GM12878 (cell line): ENCODE data around the gene NXPH1. TPM values are rescaled to one million over a fixed set of nuclear protein-coding genes. Genes with fewer than 3 reads are reported as not detected.

Experiments
- ATAC-seq: fragments of 200-7000 bp; cut with Tn5 transposase; 3 replicates; pipeline ENCODE4 v1.9.1; 2020; ENCODE audit warnings: mild to moderate bottlenecking, moderate library complexity
- BruUV-seq: library from RNA; stranded (reverse); fragments of 400-500 nt; replicated peaks from 2 replicates; lab custom pipeline; 2021; lab: Mats Ljungman, UMichigan
- CTCF ChIA-PET: fragments of 300-600 bp; sonication (Branson Sonifier 250); formaldehyde crosslinking; extraction: SDS; loops from one replicate; lab custom pipeline; 2021; ENCODE audit warnings: inconsistent platforms; lab: Yijun Ruan, JAX
- POLR2A ChIA-PET: fragments of 350-600 bp; formaldehyde crosslinking; extraction: SDS; loops from one replicate; lab custom pipeline; 2021; ENCODE audit warnings: inconsistent platforms; lab: Charles Lee
- RAD21 ChIA-PET: fragments of 300-600 bp; sonication (Branson Sonifier 250); formaldehyde crosslinking; loops from one replicate; lab custom pipeline; 2023; ENCODE audit warnings: antibody characterized with exemption; ENCODE audit not compliant: unreplicated experiment; lab: Charles Lee
- SMC1A ChIA-PET: fragments of 300-600 bp; sonication (Branson Sonifier 250); formaldehyde crosslinking; loops from one replicate; lab custom pipeline; 2023; ENCODE audit not compliant: unreplicated experiment, uncharacterized antibody; lab: Charles Lee
- DNase-seq: peaks from one replicate; pipeline ENCODE4 v3.0.0-alpha.2; 2011; ENCODE audit warnings: low read depth, low spot score
- FAIRE-seq: peaks from 3 replicates; lab custom pipeline; 2011; peaks lifted over from hg19 to GRCh38; lab: Jason Lieb, UNC
- H2AFZ ChIP-seq: 2 replicates; pipeline ENCODE4 v1.6.0; 2011; ENCODE audit warnings: low read depth, low read length, control low read depth; ENCODE audit not compliant: control insufficient read depth
- H3K27ac ChIP-seq: 2 replicates; pipeline ENCODE4 v1.5.1; 2011; ENCODE audit warnings: control low read depth; ENCODE audit not compliant: control insufficient read depth, insufficient read depth
- H3K27me3 ChIP-seq, 2 experiments: replicated peaks in 1 of 2; 2 replicates each; pipeline versions ENCODE4 v1.6.0 to v1.6.1; 2011; ENCODE audit warnings: low read length in 1 of 2; ENCODE audit not compliant: control insufficient read depth in 2 of 2, insufficient read depth in 2 of 2
- H3K36me3 ChIP-seq, 2 experiments: 2 replicates each; pipeline ENCODE4 v1.5.1; 2011; ENCODE audit warnings: low read length in 1 of 2; ENCODE audit not compliant: control insufficient read depth in 2 of 2, insufficient read depth in 2 of 2
- H3K4me1 ChIP-seq: 2 replicates; pipeline ENCODE4 v1.6.1; 2011; ENCODE audit warnings: mild to moderate bottlenecking, low read length, moderate library complexity, mixed read lengths; ENCODE audit not compliant: control insufficient read depth, insufficient read depth
- H3K4me2 ChIP-seq: 2 replicates; pipeline ENCODE4 v1.6.0; 2011; ENCODE audit warnings: control low read depth; ENCODE audit not compliant: control insufficient read depth, insufficient read depth
- H3K4me3 ChIP-seq: fragments of 200-600 bp; sonication (generic); 2 replicates; pipeline ENCODE4 v1.5.1; 2016
- H3K79me2 ChIP-seq: 2 replicates; pipeline ENCODE4 v1.6.0; 2011; ENCODE audit warnings: low read length; ENCODE audit not compliant: control insufficient read depth, insufficient read depth
- H3K9ac ChIP-seq: 2 replicates; pipeline ENCODE4 v1.8.0; 2011; ENCODE audit warnings: low read length, control low read depth, mixed read lengths; ENCODE audit not compliant: control insufficient read depth, insufficient read depth
- H3K9me3 ChIP-seq: replicated peaks from 3 replicates; pipeline ENCODE4 v1.5.1; 2011; ENCODE audit warnings: mild to moderate bottlenecking, low read length; ENCODE audit not compliant: control insufficient read depth, insufficient read depth
- H4K20me1 ChIP-seq: 2 replicates; pipeline ENCODE4 v1.6.0; 2011; ENCODE audit not compliant: control insufficient read depth, insufficient read depth
- E4F1 ChIP-seq: fragments of 450-650 bp; IDR thresholded peaks from 2 replicates; pipeline ENCODE4 v1.6.1; 2018; ENCODE audit warnings: borderline replicate concordance, mild to moderate bottlenecking; ENCODE audit not compliant: partially characterized antibody
- FOXK2 ChIP-seq: fragments of 450-650 bp; IDR thresholded peaks from 2 replicates; pipeline ENCODE4 v1.6.1; 2017; ENCODE audit warnings: mild to moderate bottlenecking, moderate library complexity
- MEF2B ChIP-seq: fragments of 450-650 bp; IDR thresholded peaks from 2 replicates; pipeline ENCODE4 v1.6.1; 2018; ENCODE audit warnings: mild to moderate bottlenecking, moderate library complexity; ENCODE audit not compliant: partially characterized antibody, poor library complexity, severe bottlenecking
- MYB ChIP-seq: fragments of 150-350 bp; IDR thresholded peaks from 2 replicates; pipeline ENCODE4 v1.6.1; 2014; ENCODE audit warnings: mild to moderate bottlenecking, low read depth, low read length, borderline replicate concordance
- PBX3 ChIP-seq: IDR thresholded peaks from 2 replicates; pipeline ENCODE4 v1.6.1; 2011; ENCODE audit warnings: mild to moderate bottlenecking, low read depth, low read length, moderate library complexity; ENCODE audit not compliant: insufficient replicate concordance
- SMAD1 ChIP-seq: fragments of 450-650 bp; IDR thresholded peaks from 2 replicates; pipeline ENCODE4 v1.6.1; 2018; ENCODE audit warnings: mild to moderate bottlenecking, low read depth; ENCODE audit not compliant: partially characterized antibody
- TAF1 ChIP-seq: IDR thresholded peaks from 2 replicates; pipeline ENCODE4 v1.6.1; 2011; ENCODE audit warnings: mild to moderate bottlenecking, low read depth, low read length, borderline replicate concordance
- TCF3 ChIP-seq: IDR thresholded peaks from 2 replicates; pipeline ENCODE4 v1.6.1; 2012; ENCODE audit warnings: low read depth, mild to moderate bottlenecking, low read length, borderline replicate concordance; ENCODE audit not compliant: insufficient read depth
- ZNF592 ChIP-seq: fragments of 450-650 bp; IDR thresholded peaks from 2 replicates; pipeline ENCODE4 v1.6.1; 2017; ENCODE audit warnings: mild to moderate bottlenecking, moderate library complexity
- WGBS: methylation state at CpG from one replicate; pipeline ENCODE4 v1.1.6; 2016; ENCODE audit warnings: low lambda C conversion rate; ENCODE audit not compliant: insufficient replicate concordance, insufficient coverage; ENCODE audit errors: missing lambda C conversion rate; 5-methylcytosine and 5-hydroxymethylcytosine counted together
- in situ Hi-C: fragments of 300-500 bp; cut with MboI; formaldehyde crosslinking; loops from 9 replicates; pipeline ENCODE4 v1.14.3; 2018; ENCODE audit warnings: mixed read lengths
- intact Hi-C: fragments of 100-400 bp; cut with micrococcal nuclease; formaldehyde crosslinking; loops from one replicate; pipeline ENCODE4 v1.14.2; 2022; ENCODE audit not compliant: unreplicated experiment
- polyA plus RNA-seq, 11 experiments: library from polyadenylated mRNA; depleted of rRNA in 4 of 11; unstranded in 6 of 11; stranded (reverse) in 5 of 11; fragments of >200 nt; fragmentation: Nextera tagmentation in 4 of 11; fragmentation: Illumina TruSeq in 1 of 11; extraction: Ambion mirVana in 4 of 11; extraction: Trizol in 1 of 11; gene quantifications; 1 replicate in 1 of 11; 2 replicates in 10 of 11; pipeline versions ENCODE4 v1.2.1 to v1.2.3, GENCODE V29; 2011 to 2016; ENCODE audit warnings: inconsistent platforms in 2 of 11, missing spikeins in 2 of 11, low read depth in 1 of 11
- total RNA-seq, 4 experiments: library from RNA; depleted of rRNA in 3 of 4; stranded (reverse); fragments of >200 nt in 3 of 4; fragmentation: Illumina TruSeq in 1 of 4; extraction: Trizol in 1 of 4; gene quantifications; 2 replicates each; pipeline versions ENCODE4 v1.2.1 to v1.2.3, GENCODE V29; 2013 to 2021

Gene NXPH1
- total and polyA plus RNA-seq, 10 of the 15 experiments (the other 5 are each of a cell fraction or from before 2014, with no cell fraction given), result 0.06 to 0.34 TPM; not detected in 8

- ATAC-seq (no peak), DNase-seq (no peak), FAIRE-seq (no peak)
- Histone ChIP-seq H2AFZ (no peak overlapping the region), H3K36me3 (no peaks in the 10 kb centered on the region), H3K4me1 (peaks cover 21% of the 10 kb centered on the region), H3K9ac (no peak overlapping the region), H3K9me3 (no peaks in the 10 kb centered on the region), H3K27ac (no peak overlapping the region), H3K4me3 (no peak overlapping the region), H3K4me2 (no peak overlapping the region), H3K27me3 (no peaks in the 10 kb centered on the region), H4K20me1 (no peaks in the 10 kb centered on the region), H3K79me2 (no peaks in the 10 kb centered on the region)
- RAD21 ChIA-PET, result no interaction called here
- CTCF ChIA-PET, result no interaction called here
- POLR2A ChIA-PET, result no interaction called here
- in situ Hi-C loops, result no loop called here
- intact Hi-C loops, result no loop called here
- 88% methylated on average over 2 of the region's 2 CpGs for WGBS
- TF ChIP-seq SMAD1 (no peak), MEF2B (no peak), MYB (no peak), TCF3 (no peak), E4F1 (no peak), ZNF592 (no peak), PBX3 (no peak), FOXK2 (no peak), TAF1 (no peak)
- BruUV-seq, result no TSS peak
- SMC1A ChIA-PET, result no interaction called here
Measured at GRCh38 chr7:8388257-8388625, 45.2 kb upstream of the NXPH1 start.
